ENCODE measurements around the gene CCR5.

The CCR5 gene

DNA sequence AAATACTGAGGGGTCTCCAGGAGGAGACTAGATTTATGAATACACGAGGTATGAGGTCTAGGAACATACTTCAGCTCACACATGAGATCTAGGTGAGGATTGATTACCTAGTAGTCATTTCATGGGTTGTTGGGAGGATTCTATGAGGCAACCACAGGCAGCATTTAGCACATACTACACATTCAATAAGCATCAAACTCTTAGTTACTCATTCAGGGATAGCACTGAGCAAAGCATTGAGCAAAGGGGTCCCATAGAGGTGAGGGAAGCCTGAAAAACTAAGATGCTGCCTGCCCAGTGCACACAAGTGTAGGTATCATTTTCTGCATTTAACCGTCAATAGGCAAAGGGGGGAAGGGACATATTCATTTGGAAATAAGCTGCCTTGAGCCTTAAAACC is 4.5 kb downstream of the CCR5 start:
- TF ChIP-seq, protein P1, sequence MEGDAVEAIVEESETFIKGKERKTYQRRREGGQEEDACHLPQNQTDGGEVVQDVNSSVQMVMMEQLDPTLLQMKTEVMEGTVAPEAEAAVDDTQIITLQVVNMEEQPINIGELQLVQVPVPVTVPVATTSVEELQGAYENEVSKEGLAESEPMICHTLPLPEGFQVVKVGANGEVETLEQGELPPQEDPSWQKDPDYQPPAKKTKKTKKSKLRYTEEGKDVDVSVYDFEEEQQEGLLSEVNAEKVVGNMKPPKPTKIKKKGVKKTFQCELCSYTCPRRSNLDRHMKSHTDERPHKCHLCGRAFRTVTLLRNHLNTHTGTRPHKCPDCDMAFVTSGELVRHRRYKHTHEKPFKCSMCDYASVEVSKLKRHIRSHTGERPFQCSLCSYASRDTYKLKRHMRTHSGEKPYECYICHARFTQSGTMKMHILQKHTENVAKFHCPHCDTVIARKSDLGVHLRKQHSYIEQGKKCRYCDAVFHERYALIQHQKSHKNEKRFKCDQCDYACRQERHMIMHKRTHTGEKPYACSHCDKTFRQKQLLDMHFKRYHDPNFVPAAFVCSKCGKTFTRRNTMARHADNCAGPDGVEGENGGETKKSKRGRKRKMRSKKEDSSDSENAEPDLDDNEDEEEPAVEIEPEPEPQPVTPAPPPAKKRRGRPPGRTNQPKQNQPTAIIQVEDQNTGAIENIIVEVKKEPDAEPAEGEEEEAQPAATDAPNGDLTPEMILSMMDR (conservative IDR thresholded peaks at IDR 0.05; ENCODE audit: low read depth, low read length): no peak
- H3K4me3 ChIP-seq (ENCODE audit: low read depth, low read length): no peak overlapping the region
- DNase-seq (ENCODE audit: low read depth): no peak

DNA sequence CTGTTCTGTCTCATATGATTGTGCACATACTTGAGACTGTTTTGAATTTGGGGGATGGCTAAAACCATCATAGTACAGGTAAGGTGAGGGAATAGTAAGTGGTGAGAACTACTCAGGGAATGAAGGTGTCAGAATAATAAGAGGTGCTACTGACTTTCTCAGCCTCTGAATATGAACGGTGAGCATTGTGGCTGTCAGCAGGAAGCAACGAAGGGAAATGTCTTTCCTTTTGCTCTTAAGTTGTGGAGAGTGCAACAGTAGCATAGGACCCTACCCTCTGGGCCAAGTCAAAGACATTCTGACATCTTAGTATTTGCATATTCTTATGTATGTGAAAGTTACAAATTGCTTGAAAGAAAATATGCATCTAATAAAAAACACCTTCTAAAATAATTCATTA is 5.1 kb downstream of the CCR5 start:
- TF ChIP-seq, protein P1 (conservative IDR thresholded peaks at IDR 0.05; ENCODE audit: low read depth, low read length): no peak
- no peak for DNase-seq (ENCODE audit: low read depth)
- H3K4me3 ChIP-seq (ENCODE audit: low read depth, low read length): no peak overlapping the region

DNA sequence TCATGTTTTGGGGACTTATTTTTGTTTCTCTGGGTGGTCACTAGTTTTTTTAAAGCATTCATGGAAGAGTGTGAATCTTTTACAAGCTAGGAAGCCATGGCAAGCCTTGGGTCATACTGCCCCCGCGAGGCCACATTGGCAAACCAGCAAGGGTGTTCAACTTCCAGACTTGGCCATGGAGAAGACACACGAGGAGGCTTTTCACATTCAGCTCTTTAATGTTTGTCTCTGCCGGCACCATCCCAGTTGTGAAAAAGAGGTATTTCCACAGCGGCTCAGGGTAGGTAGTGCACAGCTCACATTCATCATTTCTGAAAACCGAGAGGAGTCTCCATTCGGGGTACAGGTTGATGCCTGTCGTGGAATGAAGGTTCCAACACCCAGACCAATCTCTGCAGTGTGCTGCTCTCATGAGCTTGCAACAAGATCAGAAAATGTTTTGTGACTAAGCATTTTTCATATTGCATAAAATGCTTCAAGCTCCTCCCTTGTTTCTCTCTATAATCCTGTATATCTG is 7.7 kb downstream of the CCR5 start:
- DNase-seq (ENCODE audit: low read depth): peak; percentile 74
- TF ChIP-seq, protein P1 (conservative IDR thresholded peaks at IDR 0.05; ENCODE audit: low read depth, low read length): peak; percentile 86
- no peak overlapping the region for H3K4me3 ChIP-seq (ENCODE audit: low read depth, low read length)

DNA sequence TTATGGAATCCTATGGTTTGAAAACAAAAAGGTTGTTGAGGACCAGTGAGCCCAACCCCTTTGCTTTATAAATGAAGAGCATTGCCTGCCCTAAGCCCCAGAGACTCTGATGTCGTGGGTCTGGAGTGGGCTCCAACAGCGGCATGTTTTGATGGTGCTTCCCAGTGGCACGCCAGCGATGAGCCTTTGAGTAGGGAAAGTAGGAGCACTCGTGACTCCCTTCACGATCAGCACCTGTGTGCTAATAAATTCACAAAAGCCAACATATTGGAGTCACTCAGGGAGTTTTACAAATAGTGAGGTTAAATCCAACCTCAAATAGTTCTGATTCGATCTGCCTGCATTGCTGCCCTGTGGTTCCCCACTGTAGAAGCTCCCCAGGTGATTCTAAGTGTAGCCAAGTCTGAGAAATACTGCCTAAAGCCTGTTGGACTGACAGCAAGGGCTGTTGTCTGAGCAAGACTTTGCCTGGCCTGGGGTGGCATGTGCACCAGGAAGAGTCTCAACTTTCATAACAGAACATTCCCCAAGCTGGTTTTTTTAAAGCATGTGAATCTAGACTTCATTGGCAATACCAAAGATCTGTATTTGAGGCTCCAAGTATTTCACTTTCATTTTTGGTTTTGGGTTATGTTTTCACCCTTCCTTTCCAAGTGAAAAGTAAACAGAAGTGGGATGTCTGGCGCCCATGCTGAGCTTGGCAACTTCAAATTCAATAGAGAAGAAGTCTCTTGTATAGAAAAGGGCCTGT is 9.9 kb downstream of the CCR5 start:
- H3K4me3 ChIP-seq (ENCODE audit: low read depth, low read length): no peak overlapping the region
- TF ChIP-seq, protein P1 (conservative IDR thresholded peaks at IDR 0.05; ENCODE audit: low read depth, low read length): no peak
- peak; percentile 33 for DNase-seq (ENCODE audit: low read depth)

DNA sequence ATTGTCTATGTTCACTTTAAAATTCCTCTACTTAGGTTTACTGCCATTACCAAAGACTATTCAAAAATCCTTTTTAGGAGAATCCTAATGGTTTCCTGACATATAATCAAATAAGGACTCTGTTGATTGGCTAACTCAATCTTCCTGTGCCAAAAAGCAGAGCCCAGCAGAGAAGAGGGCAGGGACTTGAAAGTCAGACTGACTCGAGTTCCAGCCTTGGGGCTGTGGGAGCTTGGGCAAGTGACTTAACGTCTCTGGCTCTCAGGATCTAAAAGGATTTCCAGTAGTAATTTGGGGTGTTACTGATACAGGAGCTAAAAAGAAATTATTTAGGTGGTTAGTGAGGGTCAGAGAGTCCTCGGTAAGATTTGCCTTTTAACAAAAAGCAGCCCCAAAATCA is 10.9 kb downstream of the CCR5 start:
- no peak overlapping the region for H3K4me3 ChIP-seq (ENCODE audit: low read depth, low read length)
- DNase-seq (ENCODE audit: low read depth): no peak
- TF ChIP-seq, protein P1 (conservative IDR thresholded peaks at IDR 0.05; ENCODE audit: low read depth, low read length): no peak

GRCh38 chr3:46383211-46383950 is 12.6 kb downstream of the CCR5 start:
- no peak overlapping the region for H3K4me3 ChIP-seq (ENCODE audit: low read depth, low read length)
- TF ChIP-seq, protein P1 (conservative IDR thresholded peaks at IDR 0.05; ENCODE audit: low read depth, low read length): no peak
- DNase-seq (ENCODE audit: low read depth): no peak

Data from choroid plexus epithelial cell (primary cell).